HG02970 (cell line): Measurements from ENCODE around the gene LRBA.
"Not testable (repeated sequence)": the region's sequence is repeated elsewhere in the genome, so short reads cannot be mapped to it uniquely, and the experiment has no call there.

Experiments used
- ATAC-seq: cut with Tn5 transposase; IDR thresholded peaks from one replicate; pipeline ENCODE4 v1.9.1; 2021; ENCODE audit warnings: mild to moderate bottlenecking, moderate library complexity, moderate number of reproducible peaks; ENCODE audit not compliant: unreplicated experiment, low FRiP score

LRBA gene

GRCh38 chr4:150695162-150695561 is 319.9 kb downstream of the LRBA start:
- no peak for ATAC-seq

- ATAC-seq: no peak
Measured at GRCh38 chr4:150694438-150694837, 320.6 kb downstream of the LRBA start.

GRCh38 chr4:150683775-150684350 is 331.2 kb downstream of the LRBA start:
- no peak for ATAC-seq

GRCh38 chr4:150682126-150682525 is 333.0 kb downstream of the LRBA start:
- no peak for ATAC-seq

GRCh38 chr4:150681063-150681462 is 334.0 kb downstream of the LRBA start:
- ATAC-seq: no peak

- ATAC-seq: no peak
Measured at GRCh38 chr4:150680651-150681050, 334.4 kb downstream of the LRBA start.

GRCh38 chr4:150679765-150680343 is 335.2 kb downstream of the LRBA start:
- no peak for ATAC-seq

- no peak for ATAC-seq
Measured at GRCh38 chr4:150679018-150679764, 335.9 kb downstream of the LRBA start.

- ATAC-seq: no peak
Measured at GRCh38 chr4:150673793-150674192, 341.3 kb downstream of the LRBA start.

- no peak for ATAC-seq
Measured at GRCh38 chr4:150668824-150669223, 346.3 kb downstream of the LRBA start.

GRCh38 chr4:150664935-150665334 is 350.1 kb downstream of the LRBA start:
- ATAC-seq: no peak

- ATAC-seq: no peak
Measured at GRCh38 chr4:150662686-150663085, 352.4 kb downstream of the LRBA start.

- not testable (repeated sequence) for ATAC-seq
Measured at GRCh38 chr4:150661551-150661950, 353.5 kb downstream of the LRBA start.

- not testable (repeated sequence) for ATAC-seq
Measured at GRCh38 chr4:150658258-150658657, 356.8 kb downstream of the LRBA start.

GRCh38 chr4:150656891-150657290 is 358.2 kb downstream of the LRBA start:
- ATAC-seq: no peak

GRCh38 chr4:150650751-150651150 is 364.3 kb downstream of the LRBA start:
- ATAC-seq: no peak

GRCh38 chr4:150648123-150648522 is 367.0 kb downstream of the LRBA start:
- no peak for ATAC-seq

- no peak for ATAC-seq
Measured at GRCh38 chr4:150647008-150647407, 368.1 kb downstream of the LRBA start.

GRCh38 chr4:150641612-150642011 is 373.5 kb downstream of the LRBA start:
- no peak for ATAC-seq

GRCh38 chr4:150632639-150633038 is 382.4 kb downstream of the LRBA start:
- no peak for ATAC-seq

- no peak for ATAC-seq
Measured at GRCh38 chr4:150628073-150628472, 387.0 kb downstream of the LRBA start.

GRCh38 chr4:150625033-150625432 is 390.1 kb downstream of the LRBA start:
- no peak for ATAC-seq
